Suppressor macrophage (primary cell): ENCODE data around the gene ZIC2.

ENCODE experiments used
- DNase-seq, 4 experiments: peaks; one replicate each; pipeline ENCODE4 v3.0.0-alpha.2; 2020 to 2022

Gene ZIC2

DNA sequence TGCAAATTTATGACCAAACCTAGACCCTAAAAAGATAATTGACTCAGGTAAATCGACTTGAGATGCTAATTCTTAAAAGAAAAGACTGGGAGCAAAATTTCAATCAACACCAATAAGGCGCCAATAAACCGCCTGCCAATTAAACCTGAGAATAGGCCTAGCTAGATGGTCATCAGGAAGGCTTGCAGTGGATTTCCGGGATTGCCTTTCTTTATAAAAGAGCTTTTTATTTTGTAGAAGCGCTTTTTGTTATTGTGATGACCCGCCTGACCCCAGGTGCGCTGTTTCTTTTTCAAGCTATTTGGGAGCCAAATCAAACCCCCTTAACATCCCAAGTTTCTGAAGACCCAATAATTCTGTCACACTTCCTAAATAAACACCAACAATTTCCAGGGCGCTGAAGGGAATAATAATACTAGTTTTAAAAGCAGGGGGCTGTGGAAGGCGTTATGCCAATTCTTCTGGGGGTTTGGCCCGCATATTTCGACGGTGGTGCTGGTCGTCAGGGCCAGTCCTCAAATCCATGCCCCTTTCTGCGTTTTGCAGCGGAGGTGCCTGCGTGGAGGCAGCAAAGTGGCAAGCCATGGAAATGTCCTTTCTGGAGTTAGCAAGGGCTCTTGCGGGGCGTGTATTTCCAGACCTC lies 7.2 kb upstream of the ZIC2 start:
- DNase-seq = peak in 1 of 4 experiments; percentile 2

DNA sequence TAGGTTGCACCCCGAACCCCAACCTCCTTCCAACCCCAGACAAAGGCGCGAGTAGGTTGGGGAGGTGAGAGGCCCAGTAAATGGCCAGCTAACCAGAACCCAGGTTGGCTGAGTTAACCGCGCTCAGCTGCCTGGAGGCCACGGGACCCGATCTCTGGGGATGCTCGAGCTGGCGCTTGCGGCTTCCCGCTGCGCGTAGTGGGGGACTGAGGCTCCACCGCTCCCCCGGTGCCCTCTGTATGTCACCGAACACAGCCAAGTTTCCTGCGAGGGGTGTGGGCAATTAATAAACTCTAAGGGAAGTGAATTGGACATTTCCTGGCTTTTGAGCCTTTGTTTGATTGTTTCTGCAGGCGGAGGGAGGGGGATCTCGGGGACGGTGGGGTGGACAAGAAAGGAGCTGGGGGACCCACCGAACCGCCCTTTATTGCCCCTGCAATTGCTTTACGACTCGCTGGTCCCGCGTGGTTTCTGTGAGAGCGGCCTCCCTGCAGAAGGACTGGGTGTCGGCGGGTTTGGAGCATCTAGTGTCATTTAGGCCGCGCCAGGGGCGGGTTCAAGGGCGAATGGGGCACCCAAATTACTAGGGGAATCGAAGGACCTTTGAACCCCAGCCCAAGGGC lies 6.5 kb upstream of the ZIC2 start:
- no peak for DNase-seq

DNA sequence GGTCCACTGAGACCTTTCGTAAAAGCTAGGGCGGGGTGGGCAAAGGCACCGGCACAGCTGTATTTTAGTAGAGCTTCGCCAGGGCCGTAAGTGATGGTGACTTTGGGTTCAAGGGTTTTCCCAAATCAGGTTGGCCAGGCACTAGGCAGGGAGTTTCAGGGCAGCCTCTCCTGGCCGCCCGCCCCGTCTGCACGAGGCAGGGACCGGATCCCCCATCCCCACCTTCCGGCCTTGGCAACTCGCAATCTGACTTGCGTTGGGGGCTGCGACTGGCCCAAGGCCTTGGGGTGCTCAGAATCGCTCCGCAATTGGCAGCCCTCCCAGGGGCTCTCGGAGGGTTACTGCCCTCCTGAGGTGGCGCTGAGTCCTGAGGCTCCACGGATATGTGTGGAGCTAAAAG lies 6.0 kb upstream of the ZIC2 start:
- DNase-seq = no peak

DNA sequence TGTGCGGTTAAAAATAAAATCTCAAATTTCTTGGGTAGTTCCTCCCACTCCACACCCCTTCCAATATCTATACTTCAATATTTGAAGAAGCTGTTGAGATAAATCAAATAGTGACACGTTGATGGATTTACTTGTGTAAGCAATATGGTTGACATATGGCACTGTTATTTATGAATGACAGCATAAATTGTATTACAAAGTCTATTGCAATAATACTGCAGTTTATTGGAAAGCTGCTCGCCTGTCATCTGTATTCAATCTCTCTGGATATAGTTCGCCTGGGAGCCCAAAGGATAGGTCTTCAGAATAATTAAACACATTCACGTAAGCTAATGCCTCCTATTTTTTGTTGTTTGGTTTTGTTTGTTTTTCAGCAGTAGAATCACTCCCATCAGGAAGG lies 5.0 kb upstream of the ZIC2 start:
- DNase-seq = no peak

DNA sequence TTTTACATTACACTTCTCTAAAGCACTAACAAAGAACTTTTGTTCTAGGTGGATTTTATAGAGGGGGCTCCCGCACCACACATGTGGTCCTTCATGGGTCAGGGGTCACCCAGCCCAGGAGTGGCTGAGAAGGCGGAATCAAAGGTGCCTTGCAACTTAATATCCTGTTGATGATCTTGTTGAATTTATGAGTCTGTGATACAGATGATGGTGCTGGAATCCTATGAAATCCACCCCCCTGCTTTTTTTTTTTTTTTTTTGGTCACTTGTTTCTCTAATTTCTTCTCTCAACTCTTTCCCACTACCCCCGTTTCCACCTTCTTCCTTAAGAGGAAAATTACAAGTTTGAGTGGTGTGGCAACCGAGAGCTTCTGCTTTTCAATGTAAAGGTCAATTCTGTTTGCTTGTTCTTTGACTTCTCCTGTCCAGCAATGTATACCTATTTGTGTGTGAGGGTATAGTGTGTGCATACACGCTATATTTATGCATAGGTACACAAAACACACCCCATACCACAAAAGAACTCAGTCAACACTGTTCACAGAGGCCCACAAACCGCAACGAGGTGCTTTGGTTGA lies 4.2 kb upstream of the ZIC2 start:
- peak in 2 of 4 experiments; percentile 62 to 67 for DNase-seq

DNA sequence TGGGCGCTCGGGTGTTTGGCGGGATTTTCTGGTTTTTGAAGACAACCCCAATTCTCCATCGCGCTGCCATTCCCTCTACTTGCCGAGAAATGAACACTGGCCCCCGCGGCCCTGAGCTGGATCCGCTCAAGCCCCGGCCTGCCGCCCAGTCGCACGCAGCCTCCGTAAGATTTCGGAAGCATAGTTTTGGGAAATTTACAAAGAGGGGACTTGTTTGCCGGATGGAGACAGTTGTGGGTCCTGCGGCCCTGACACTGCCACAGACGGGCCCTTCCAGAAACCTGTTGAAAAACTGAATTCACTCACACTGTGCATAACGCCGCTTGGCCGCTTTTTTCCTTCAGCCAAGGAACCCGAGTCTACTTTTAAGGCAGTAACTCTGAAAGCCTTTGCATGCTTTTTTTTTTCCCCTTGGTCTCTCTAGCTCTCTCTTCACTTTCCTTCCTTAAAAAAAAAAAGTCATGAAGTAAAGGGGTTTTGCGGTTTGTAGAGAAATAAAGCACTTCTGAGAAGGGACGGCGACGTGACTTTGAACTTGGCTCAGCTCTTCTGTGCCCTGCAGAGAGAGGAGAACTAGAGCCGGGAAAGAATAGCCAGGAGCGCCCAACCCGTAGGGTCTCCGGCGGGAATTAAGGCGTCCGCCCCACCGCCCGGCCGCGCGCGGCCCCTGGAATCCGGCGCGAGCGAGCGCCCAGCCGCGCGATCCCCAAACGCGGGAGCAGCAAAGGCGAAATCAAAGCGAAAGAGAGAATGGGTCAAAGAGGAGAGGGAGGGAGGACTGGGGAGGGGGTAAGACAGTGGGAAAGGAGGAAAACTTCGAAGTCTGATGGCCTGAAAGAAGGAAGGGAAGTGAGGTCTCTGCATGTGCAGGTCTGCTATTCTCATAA lies 3.4 kb upstream of the ZIC2 start:
- DNase-seq = peak in 1 of 4 experiments; percentile 10

DNA sequence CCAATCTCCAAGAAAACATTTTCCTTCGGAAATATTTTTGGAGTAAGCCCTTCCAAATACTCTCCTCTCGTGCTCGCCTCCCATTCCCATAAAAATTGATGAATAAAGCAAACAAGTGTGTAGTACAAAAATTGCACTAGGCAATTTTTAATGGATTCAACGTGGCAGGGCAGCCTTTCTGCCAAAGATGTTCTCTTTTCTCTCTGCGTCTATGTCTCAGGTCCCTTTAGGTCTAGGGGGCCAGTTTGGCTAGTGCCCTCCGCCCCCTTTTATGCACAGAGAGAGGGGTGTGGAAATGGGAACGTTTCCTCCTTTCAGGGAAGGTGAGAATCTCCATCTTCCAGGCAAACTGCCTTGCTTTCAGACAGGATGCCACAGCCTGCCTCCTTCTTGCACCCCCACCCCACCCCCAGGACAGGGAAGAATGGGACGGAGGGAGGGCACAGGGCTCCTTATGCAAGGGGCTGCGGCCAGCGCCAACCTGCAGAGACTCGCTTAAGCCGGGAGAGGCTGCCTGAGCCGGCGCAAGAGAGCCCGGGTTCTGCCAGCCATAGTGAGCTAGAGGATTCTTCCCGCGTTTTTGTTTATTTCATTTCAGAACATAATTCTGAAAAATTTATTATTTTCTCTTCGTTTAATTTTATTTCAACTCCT lies 2.7 kb upstream of the ZIC2 start:
- no peak for DNase-seq

DNA sequence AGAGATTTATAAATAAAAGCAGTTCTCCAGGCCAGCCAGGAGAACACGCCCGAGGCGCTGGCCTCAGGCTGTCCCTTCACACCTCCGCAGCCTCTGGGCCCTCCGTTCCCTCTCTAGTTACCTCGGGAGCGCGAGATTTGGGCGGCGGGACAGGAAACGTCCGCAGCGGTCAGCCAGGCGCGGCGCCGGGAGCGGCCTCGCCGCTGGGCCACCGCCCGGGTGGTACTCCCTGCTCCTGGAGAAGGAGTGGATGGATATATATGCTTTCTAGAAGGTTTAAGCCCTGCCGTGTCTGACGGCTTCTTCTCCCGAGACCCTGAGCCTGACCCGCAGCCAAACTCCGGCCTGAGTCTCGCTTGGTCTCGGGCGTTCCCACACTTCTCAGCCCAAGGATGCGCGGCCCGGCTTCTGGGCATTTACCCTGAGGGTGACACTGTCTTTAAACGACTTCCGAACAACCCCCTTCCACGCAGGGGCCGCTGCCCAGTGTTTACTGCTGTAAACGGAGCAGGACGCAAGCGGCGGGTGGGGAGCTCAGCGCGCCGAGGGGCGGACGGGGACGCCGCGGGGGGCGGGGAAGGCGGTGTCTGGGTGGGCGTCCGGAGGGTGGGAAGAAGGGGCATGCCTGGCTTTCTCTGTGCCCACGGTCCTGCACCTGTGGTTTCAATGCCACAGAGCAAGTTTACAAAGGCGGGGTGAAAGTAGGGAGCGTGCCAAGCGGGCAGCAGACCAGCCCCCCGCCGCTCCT lies 2.0 kb upstream of the ZIC2 start:
- DNase-seq = peak in 1 of 4 experiments; percentile 24

DNA sequence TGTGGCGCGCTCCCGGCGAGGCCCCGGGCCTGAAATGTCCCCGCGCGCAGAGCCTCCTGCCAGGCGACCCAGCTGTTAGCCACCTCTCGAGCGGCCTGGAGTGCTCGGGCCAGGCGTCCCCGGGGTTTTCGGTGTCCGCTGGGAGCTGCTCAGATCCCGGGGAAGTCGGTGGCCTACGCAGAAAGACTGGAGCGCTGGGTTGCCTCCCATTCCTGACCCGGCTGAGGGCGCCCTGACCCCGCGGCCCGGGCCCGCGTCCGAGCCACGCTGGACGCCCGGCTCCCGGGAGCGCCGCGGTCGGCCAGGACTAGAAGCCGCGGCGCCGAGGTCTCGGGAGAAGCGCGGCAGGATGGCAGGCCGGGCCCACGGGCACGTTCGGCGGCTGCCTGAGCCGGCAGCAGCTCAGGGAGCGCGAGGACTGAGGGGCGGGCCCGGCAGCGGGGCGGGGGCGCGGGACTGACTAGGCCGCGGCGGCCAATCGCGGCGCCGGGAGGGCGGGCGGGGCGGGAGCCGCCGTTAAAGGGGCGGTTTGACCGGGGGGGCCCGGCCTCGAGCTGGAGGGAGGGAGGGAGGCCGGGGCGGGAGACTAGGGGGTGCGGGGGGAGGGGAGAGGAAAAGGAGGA lies 1.3 kb upstream of the ZIC2 start:
- peak; percentile 55 to 84 (median 72) for DNase-seq

DNA sequence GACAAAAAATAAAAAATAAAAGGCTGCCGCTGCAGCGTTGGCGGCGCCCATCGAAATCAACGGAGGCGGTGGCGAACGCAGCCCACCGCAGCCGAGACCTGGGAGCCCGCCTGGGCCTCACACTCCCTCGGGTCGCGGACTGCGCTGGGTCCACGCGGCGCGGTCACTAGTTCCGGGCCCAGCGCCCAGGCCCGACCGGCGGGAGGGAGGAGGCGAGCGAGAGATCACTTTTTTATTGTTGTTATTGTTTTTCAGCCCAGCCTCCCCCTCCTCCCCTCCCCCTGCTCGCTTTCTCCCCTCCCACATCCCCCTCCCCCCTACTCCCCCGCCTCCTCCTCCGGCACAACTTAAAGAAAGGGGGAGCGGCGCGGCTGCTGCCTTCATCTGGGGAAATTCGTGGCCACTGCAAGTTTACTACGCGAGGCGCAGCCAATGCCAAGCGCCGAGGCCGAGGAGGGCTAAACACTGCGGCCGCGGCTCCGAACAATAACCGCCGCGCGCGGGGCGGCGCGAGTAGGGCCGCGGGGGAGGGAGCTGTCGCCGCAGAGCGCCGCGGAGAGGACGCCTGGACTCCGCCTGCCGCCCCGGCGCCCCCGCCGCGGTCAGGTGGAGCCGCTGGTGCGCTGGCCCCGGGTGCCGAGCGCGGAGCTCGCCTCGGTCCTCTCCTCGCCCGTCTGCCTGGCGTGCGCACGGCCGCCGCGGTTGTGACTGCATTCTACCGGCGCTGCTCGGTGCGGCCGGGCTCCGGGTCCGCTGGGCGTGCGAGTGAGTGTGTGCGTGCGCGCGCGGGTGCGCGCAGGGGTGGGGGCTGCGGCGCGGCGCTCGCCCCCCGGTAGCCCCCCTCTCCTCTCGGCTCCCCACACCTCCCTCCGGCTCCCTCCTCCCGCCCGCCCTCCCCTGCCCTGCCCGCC lies 505 bp upstream of the ZIC2 start:
- DNase-seq = peak in 3 of 4 experiments; percentile 26 to 61 (median 55)

DNA sequence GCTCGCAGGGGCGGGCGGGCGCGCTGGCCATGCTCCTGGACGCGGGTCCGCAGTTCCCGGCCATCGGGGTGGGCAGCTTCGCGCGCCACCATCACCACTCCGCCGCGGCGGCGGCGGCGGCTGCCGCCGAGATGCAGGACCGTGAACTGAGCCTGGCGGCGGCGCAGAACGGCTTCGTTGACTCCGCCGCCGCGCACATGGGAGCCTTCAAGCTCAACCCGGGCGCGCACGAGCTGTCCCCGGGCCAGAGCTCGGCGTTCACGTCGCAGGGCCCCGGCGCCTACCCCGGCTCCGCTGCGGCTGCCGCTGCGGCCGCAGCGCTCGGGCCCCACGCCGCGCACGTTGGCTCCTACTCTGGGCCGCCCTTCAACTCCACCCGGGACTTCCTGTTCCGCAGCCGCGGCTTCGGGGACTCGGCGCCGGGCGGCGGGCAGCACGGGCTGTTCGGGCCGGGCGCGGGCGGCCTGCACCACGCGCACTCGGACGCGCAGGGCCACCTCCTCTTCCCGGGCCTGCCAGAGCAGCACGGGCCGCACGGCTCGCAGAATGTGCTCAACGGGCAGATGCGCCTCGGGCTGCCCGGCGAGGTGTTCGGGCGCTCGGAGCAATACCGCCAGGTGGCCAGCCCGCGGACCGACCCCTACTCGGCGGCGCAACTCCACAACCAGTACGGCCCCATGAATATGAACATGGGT lies 599 bp downstream of the ZIC2 start:
- peak in 3 of 4 experiments; percentile 53 to 74 (median 70) for DNase-seq

DNA sequence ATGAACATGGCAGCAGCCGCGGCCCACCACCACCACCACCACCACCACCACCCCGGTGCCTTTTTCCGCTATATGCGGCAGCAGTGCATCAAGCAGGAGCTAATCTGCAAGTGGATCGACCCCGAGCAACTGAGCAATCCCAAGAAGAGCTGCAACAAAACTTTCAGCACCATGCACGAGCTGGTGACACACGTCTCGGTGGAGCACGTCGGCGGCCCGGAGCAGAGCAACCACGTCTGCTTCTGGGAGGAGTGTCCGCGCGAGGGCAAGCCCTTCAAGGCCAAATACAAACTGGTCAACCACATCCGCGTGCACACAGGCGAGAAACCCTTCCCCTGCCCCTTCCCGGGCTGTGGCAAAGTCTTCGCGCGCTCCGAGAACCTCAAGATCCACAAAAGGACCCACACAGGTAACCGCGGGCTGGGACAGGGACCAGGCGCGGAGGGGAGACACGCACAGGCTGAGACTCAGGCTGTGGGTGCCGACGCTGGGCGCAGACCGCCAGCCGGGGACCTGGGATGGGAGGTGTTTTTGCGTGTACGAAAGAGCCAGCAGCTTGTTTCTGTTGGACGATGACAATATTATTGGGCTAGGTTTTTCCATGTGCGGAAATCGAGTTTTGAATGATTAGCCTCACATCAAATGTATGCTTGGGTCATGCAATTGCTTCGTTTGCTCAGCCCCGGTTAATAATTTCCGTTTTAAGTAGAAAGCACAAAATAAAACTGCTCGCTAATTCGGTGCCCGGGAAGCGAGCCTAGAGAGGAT lies 1.3 kb downstream of the ZIC2 start:
- DNase-seq = no peak

DNA sequence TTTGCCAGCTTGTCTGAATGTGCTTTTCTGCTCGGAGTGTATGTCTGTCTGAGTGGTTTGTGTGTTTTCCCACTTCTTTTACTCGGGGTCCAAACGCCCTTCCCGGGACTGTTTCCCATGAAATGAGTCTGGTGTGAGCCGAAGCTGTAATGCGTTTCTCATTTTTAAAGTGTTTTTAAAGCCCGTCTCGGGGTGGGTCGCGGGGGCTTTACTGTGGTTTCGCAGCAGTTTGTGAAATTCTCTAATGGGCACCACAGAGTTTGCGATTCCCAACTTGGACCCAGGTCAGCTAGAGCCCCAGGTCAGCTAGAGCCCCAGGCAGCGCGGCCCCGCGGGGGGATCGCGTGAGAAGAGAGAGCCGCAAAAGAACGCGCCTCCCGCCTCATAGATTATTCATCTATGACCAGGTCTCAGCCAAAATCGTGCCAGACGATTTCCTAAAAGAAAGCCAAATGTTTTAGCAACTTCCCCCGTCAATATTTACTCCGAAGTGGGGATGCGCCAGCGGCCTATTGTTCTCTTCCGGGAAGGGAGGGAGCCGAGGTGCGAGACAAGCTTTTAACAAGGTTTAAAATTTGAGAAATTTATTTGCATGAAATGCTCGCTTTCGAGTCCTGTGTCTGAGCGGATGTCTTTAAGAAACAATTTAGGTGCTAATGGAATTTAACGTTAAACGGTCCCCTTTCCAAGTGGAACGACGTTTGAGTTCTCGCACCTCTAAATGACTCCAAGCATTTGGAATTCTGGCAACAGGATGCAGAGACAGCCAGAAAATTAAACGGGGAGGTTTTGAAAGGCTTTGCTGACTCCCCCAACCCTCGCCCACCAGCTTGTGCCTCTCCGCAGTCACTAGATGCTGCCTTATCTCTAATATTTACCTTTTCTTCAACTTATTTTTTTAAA lies 2.2 kb downstream of the ZIC2 start:
- DNase-seq = no peak

DNA sequence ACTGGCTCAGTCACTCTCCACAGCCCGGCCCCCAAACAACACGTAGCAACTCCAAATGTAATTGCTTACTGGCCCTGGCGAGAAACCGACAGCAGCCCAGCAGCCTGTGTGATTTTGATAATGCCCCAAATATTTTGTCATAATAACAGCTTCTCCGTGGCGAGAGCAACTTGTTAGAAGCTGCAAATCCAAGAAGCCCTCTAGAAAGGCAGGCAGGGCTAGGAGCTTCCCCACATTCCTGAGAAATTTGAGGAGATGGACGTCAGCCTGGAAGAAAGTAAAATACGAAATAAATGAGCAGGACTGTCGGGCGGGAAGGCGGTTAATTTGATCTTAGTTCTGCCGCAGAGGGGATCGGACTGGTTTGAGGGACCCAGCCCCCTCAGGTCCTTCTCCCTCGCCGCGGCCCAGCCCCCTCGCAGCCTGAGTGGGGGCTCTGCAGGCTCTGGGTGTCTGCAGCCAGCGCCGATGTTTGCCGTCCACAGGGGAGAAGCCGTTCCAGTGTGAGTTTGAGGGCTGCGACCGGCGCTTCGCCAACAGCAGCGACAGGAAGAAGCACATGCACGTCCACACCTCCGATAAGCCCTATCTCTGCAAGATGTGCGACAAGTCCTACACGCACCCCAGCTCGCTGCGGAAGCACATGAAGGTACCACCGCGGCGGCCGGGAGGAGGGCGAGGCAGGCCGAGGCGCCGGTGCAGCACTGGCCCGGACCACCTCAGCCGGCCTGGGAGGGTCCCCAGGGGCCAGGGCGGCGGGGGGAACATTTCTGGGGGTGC lies 3.1 kb downstream of the ZIC2 start:
- DNase-seq = peak in 1 of 4 experiments; percentile 32

DNA sequence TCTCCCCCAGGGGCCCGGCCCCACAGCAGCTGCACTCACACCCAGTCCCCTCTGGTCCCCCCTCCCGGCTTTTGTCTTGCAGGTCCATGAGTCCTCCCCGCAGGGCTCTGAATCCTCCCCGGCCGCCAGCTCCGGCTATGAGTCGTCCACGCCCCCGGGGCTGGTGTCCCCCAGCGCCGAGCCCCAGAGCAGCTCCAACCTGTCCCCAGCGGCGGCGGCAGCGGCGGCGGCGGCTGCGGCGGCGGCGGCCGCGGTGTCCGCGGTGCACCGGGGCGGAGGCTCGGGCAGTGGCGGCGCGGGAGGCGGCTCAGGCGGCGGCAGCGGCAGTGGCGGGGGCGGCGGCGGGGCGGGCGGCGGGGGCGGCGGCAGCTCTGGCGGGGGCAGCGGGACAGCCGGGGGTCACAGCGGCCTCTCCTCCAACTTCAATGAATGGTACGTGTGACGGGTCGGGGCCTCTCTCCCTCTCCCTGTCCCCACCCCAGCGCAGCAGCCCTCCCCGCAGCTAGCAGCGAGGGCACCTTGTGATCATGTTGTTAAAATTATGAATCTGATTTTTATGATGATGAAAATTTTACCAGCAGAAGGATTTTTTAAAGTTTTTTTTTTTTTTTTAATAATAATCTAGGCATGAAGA lies 3.8 kb downstream of the ZIC2 start:
- DNase-seq = peak in 1 of 4 experiments; percentile 14

DNA sequence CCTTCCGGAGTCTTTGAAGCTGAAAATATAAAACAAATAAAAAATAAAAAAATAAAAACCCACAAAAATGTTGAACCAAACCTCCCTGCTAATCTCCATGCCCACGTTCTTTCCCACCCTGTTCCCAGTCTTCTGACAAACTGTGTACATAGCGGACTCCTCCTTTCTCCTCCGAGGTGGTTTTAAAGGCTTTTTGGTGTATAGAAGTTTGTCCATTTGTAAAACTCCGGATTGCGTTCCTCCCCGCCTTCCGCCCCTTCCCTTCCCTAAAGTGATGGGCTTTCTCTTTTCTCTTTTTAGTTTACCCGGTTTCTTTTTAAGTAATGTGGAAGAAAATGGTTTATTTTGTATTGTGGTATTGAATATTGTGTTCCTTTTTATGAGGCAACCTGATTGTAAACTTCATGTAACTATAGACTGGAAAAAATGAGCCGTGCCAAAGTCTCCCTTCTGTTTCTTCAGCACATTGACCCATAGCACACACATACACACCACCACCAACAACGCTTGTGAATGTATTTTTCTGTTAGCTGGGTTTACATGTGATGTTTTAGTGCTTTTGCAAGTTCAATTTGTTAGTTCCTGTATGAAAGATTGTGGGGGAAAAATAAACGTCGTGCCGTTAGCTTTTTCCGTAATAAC lies 4.4 kb downstream of the ZIC2 start:
- no peak for DNase-seq
